Measurements from ENCODE around the gene RNF181. TPM values are rescaled to one million over a fixed set of nuclear protein-coding genes. Genes with fewer than 3 reads are reported as not detected.

The RNF181 gene
- total and polyA plus RNA-seq, 2 of the 13 experiments (the other 11 are each of a cell fraction or from before 2014, with no cell fraction given) = 224 to 578 TPM

DNA sequence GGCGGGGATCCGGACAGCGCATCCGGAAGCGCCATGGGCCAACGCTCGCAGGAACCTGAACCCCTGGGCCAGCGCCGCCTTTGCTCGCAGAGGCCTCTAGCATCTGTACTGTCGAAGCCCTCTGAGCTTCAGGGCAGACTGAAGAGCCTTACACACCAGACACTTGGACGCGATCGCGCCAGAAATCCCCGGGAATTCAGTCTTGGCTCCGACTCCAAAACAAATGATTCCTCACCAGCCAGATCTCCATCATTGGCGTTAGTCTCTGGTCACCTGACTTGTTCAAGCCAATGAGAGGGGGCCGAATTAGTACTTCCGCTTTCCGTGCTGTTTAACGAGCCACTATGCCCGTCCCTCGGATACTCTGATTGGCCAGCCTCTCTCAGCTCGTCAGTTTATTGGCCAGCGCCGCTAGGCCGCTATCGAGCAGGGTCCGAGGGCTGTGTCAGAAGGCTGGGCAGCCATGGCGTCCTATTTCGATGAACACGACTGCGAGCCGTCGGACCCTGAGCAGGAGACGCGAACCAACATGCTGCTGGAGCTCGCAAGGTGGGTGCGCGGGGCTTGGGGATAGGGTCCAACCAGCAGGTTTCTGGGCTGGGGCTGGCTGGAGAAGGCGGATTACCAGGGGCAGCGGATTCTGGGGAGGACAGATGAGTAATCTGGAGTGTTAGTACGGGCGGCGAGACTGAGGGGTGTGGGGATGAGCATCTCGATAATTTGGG lies at the start of gene RNF181 (continued):
- peak; percentile 78; the same call in 1 of the 2 replicates for TF ChIP-seq ZBTB8A (CRISPR knock-in tag; IDR thresholded peaks at IDR 0.05; ENCODE audit: borderline replicate concordance, low read depth)
- peak; percentile 29 for TF ChIP-seq TEAD3 (CRISPR knock-in tag; optimal IDR thresholded peaks at IDR 0.05; ENCODE audit: borderline replicate concordance)
- TF ChIP-seq ZNF879 (CRISPR knock-in tag; IDR thresholded peaks at IDR 0.05) = no peak; the same call in 1 of the 2 replicates
- no peak for TF ChIP-seq ZNF143 (CRISPR knock-in tag; IDR thresholded peaks at IDR 0.05)
- TF ChIP-seq, protein P1, sequence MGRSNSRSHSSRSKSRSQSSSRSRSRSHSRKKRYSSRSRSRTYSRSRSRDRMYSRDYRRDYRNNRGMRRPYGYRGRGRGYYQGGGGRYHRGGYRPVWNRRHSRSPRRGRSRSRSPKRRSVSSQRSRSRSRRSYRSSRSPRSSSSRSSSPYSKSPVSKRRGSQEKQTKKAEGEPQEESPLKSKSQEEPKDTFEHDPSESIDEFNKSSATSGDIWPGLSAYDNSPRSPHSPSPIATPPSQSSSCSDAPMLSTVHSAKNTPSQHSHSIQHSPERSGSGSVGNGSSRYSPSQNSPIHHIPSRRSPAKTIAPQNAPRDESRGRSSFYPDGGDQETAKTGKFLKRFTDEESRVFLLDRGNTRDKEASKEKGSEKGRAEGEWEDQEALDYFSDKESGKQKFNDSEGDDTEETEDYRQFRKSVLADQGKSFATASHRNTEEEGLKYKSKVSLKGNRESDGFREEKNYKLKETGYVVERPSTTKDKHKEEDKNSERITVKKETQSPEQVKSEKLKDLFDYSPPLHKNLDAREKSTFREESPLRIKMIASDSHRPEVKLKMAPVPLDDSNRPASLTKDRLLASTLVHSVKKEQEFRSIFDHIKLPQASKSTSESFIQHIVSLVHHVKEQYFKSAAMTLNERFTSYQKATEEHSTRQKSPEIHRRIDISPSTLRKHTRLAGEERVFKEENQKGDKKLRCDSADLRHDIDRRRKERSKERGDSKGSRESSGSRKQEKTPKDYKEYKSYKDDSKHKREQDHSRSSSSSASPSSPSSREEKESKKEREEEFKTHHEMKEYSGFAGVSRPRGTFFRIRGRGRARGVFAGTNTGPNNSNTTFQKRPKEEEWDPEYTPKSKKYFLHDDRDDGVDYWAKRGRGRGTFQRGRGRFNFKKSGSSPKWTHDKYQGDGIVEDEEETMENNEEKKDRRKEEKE (IDR thresholded peaks at IDR 0.05) = no peak
- TF ChIP-seq ELF4 (CRISPR knock-in tag; IDR thresholded peaks at IDR 0.05; ENCODE audit: borderline replicate concordance) = peak; percentile 98
- TF ChIP-seq CENPT (CRISPR knock-in tag; IDR thresholded peaks at IDR 0.05; ENCODE audit: low read depth) = no peak
- no peak for TF ChIP-seq SIX1 (CRISPR knock-in tag; IDR thresholded peaks at IDR 0.05; ENCODE audit: borderline replicate concordance)
- TF ChIP-seq RBFOX2 (IDR thresholded peaks at IDR 0.05; ENCODE audit: low read depth, low read length) = peak; percentile 84
- peak; percentile 97 for TF ChIP-seq ELF1 (CRISPR knock-in tag; IDR thresholded peaks at IDR 0.05)
- TF ChIP-seq TGIF2 (CRISPR knock-in tag; IDR thresholded peaks at IDR 0.05) = peak; percentile 45; the same call in 1 of the 2 replicates
- TF ChIP-seq, protein P2, sequence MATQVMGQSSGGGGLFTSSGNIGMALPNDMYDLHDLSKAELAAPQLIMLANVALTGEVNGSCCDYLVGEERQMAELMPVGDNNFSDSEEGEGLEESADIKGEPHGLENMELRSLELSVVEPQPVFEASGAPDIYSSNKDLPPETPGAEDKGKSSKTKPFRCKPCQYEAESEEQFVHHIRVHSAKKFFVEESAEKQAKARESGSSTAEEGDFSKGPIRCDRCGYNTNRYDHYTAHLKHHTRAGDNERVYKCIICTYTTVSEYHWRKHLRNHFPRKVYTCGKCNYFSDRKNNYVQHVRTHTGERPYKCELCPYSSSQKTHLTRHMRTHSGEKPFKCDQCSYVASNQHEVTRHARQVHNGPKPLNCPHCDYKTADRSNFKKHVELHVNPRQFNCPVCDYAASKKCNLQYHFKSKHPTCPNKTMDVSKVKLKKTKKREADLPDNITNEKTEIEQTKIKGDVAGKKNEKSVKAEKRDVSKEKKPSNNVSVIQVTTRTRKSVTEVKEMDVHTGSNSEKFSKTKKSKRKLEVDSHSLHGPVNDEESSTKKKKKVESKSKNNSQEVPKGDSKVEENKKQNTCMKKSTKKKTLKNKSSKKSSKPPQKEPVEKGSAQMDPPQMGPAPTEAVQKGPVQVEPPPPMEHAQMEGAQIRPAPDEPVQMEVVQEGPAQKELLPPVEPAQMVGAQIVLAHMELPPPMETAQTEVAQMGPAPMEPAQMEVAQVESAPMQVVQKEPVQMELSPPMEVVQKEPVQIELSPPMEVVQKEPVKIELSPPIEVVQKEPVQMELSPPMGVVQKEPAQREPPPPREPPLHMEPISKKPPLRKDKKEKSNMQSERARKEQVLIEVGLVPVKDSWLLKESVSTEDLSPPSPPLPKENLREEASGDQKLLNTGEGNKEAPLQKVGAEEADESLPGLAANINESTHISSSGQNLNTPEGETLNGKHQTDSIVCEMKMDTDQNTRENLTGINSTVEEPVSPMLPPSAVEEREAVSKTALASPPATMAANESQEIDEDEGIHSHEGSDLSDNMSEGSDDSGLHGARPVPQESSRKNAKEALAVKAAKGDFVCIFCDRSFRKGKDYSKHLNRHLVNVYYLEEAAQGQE (IDR thresholded peaks at IDR 0.05; ENCODE audit: borderline replicate concordance in 1 of 2, low read depth in 1 of 2, low read length in 2 of 2) = peak in 1 of 2 experiments; percentile 62; a peak in 1 of 4 replicates
- TF ChIP-seq CCDC6 (CRISPR knock-in tag; IDR thresholded peaks at IDR 0.05) = peak; percentile 81
- TF ChIP-seq SAP130 (CRISPR knock-in tag; IDR thresholded peaks at IDR 0.05; ENCODE audit: low read depth) = peak; percentile 97
- TF ChIP-seq, protein P3, sequence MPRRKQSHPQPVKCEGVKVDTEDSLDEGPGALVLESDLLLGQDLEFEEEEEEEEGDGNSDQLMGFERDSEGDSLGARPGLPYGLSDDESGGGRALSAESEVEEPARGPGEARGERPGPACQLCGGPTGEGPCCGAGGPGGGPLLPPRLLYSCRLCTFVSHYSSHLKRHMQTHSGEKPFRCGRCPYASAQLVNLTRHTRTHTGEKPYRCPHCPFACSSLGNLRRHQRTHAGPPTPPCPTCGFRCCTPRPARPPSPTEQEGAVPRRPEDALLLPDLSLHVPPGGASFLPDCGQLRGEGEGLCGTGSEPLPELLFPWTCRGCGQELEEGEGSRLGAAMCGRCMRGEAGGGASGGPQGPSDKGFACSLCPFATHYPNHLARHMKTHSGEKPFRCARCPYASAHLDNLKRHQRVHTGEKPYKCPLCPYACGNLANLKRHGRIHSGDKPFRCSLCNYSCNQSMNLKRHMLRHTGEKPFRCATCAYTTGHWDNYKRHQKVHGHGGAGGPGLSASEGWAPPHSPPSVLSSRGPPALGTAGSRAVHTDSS (CRISPR knock-in tag; conservative IDR thresholded peaks at IDR 0.05) = no peak
- TF ChIP-seq, protein P4, sequence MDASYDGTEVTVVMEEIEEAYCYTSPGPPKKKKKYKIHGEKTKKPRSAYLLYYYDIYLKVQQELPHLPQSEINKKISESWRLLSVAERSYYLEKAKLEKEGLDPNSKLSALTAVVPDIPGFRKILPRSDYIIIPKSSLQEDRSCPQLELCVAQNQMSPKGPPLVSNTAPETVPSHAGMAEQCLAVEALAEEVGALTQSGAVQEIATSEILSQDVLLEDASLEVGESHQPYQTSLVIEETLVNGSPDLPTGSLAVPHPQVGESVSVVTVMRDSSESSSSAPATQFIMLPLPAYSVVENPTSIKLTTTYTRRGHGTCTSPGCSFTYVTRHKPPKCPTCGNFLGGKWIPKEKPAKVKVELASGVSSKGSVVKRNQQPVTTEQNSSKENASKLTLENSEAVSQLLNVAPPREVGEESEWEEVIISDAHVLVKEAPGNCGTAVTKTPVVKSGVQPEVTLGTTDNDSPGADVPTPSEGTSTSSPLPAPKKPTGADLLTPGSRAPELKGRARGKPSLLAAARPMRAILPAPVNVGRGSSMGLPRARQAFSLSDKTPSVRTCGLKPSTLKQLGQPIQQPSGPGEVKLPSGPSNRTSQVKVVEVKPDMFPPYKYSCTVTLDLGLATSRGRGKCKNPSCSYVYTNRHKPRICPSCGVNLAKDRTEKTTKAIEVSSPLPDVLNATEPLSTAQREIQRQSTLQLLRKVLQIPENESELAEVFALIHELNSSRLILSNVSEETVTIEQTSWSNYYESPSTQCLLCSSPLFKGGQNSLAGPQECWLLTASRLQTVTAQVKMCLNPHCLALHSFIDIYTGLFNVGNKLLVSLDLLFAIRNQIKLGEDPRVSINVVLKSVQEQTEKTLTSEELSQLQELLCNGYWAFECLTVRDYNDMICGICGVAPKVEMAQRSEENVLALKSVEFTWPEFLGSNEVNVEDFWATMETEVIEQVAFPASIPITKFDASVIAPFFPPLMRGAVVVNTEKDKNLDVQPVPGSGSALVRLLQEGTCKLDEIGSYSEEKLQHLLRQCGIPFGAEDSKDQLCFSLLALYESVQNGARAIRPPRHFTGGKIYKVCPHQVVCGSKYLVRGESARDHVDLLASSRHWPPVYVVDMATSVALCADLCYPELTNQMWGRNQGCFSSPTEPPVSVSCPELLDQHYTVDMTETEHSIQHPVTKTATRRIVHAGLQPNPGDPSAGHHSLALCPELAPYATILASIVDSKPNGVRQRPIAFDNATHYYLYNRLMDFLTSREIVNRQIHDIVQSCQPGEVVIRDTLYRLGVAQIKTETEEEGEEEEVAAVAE (CRISPR knock-in tag; IDR thresholded peaks at IDR 0.05; ENCODE audit: borderline replicate concordance) = peak; percentile 84
- TF ChIP-seq CENPX (CRISPR knock-in tag; IDR thresholded peaks at IDR 0.05) = no peak
